WTC11 (cell line): ENCODE measurements around the gene OCLN. TPM values are rescaled to one million over a fixed set of nuclear protein-coding genes. Genes with fewer than 3 reads are reported as not detected.

ENCODE experiments used
- CREB1 ChIP-seq: sonication (generic); formaldehyde crosslinking; IDR thresholded peaks from 2 replicates; pipeline ENCODE4 v1.8.0; 2023; ENCODE audit warnings: mild to moderate bottlenecking, missing genetic modification reagents
- ELF4 ChIP-seq: sonication (generic); formaldehyde crosslinking; IDR thresholded peaks from 2 replicates; pipeline ENCODE4 v1.8.1; 2022; ENCODE audit warnings: low read depth, mild to moderate bottlenecking, moderate library complexity, missing genetic modification reagents
- GTF2I ChIP-seq: fragments of 250-450 bp; sonication (Bioruptor Pico); conservative IDR thresholded peaks from 2 replicates; pipeline ENCODE4 v1.4.0; 2021; ENCODE audit warnings: mild to moderate bottlenecking
- KAT7 ChIP-seq: sonication (generic); formaldehyde crosslinking; IDR thresholded peaks from 2 replicates; pipeline ENCODE4 v1.8.1; 2023; ENCODE audit warnings: missing genetic modification reagents, mild to moderate bottlenecking, borderline replicate concordance
- PRRX2 ChIP-seq: fragments of 250-450 bp; sonication (Bioruptor Pico); IDR thresholded peaks from 2 replicates; pipeline ENCODE4 v1.8.0; 2021; ENCODE audit warnings: mild to moderate bottlenecking
- SP1 ChIP-seq: sonication (generic); formaldehyde crosslinking; conservative IDR thresholded peaks from 2 replicates; pipeline ENCODE4 v1.8.1; 2022; ENCODE audit warnings: missing genetic modification reagents
- TCF7 ChIP-seq: sonication (generic); formaldehyde crosslinking; IDR thresholded peaks from 2 replicates; pipeline ENCODE4 v1.8.0; 2022; ENCODE audit warnings: mild to moderate bottlenecking, low read depth, missing genetic modification reagents, moderate library complexity
- TP53 ChIP-seq: sonication (generic); formaldehyde crosslinking; IDR thresholded peaks from 2 replicates; pipeline ENCODE4 v1.8.1; 2023; ENCODE audit warnings: mild to moderate bottlenecking, missing genetic modification reagents
- ZBTB21 ChIP-seq: sonication (generic); formaldehyde crosslinking; IDR thresholded peaks from 2 replicates; pipeline ENCODE4 v1.8.1; 2023; ENCODE audit warnings: mild to moderate bottlenecking, missing genetic modification reagents, borderline replicate concordance
- ZNF138 ChIP-seq: sonication (generic); formaldehyde crosslinking; conservative IDR thresholded peaks from 2 replicates; pipeline ENCODE4 v1.8.1; 2022; ENCODE audit warnings: mild to moderate bottlenecking, moderate library complexity, missing genetic modification reagents
- ZNF396 ChIP-seq: fragments of 250-450 bp; sonication (Bioruptor Pico); IDR thresholded peaks from 2 replicates; pipeline ENCODE4 v1.8.0; 2021; ENCODE audit warnings: mild to moderate bottlenecking, moderate library complexity, borderline replicate concordance
- ZNF416 ChIP-seq: fragments of 250-450 bp; sonication (Bioruptor Pico); IDR thresholded peaks from 2 replicates; pipeline ENCODE4 v1.9.0; 2021; ENCODE audit warnings: mild to moderate bottlenecking, inconsistent platforms
- ZNF423 ChIP-seq: fragments of 250-450 bp; sonication (Bioruptor Pico); IDR thresholded peaks from 2 replicates; pipeline ENCODE4 v2.1.2; 2022; ENCODE audit warnings: mild to moderate bottlenecking, moderate library complexity
- ZNF671 ChIP-seq: fragments of 250-450 bp; sonication (Bioruptor Pico); IDR thresholded peaks from 2 replicates; pipeline ENCODE4 v1.8.0; 2021; ENCODE audit warnings: mild to moderate bottlenecking
- total RNA-seq: library from RNA; stranded (reverse); gene quantifications from 3 replicates; pipeline ENCODE4 v1.2.3, GENCODE V29; 2021
- TF ChIP-seq, protein P1 (sequence below): sonication (generic); formaldehyde crosslinking; IDR thresholded peaks from 2 replicates; pipeline ENCODE4 v1.8.0; 2023; ENCODE audit warnings: missing genetic modification reagents
- TF ChIP-seq, protein P2 (sequence below): sonication (generic); formaldehyde crosslinking; IDR thresholded peaks from 2 replicates; pipeline ENCODE4 v1.8.1; 2022; ENCODE audit warnings: missing genetic modification reagents, borderline replicate concordance
- TF ChIP-seq, protein P3 (sequence below): sonication (generic); formaldehyde crosslinking; IDR thresholded peaks from 2 replicates; pipeline ENCODE4 v1.8.0; 2023; ENCODE audit warnings: missing genetic modification reagents, mild to moderate bottlenecking, borderline replicate concordance
- TF ChIP-seq, protein P4 (sequence below): fragments of 250-450 bp; sonication (Bioruptor Pico); IDR thresholded peaks from 2 replicates; pipeline ENCODE4 v1.9.0; 2021; ENCODE audit warnings: mild to moderate bottlenecking
- TF ChIP-seq, protein P5 (sequence below): sonication (generic); formaldehyde crosslinking; IDR thresholded peaks from 2 replicates; pipeline ENCODE4 v1.8.0; 2022; ENCODE audit warnings: mild to moderate bottlenecking, missing genetic modification reagents
- TF ChIP-seq, protein P6 (sequence below): fragments of 250-450 bp; sonication (Bioruptor Pico); IDR thresholded peaks from 2 replicates; pipeline ENCODE4 v1.8.0; 2021; ENCODE audit warnings: mild to moderate bottlenecking
- TF ChIP-seq, protein P7 (sequence below): sonication (generic); formaldehyde crosslinking; IDR thresholded peaks from 2 replicates; pipeline ENCODE4 v1.8.1; 2023; ENCODE audit warnings: mild to moderate bottlenecking, missing genetic modification reagents
- TF ChIP-seq, protein P8 (sequence below): sonication (generic); formaldehyde crosslinking; conservative IDR thresholded peaks from 2 replicates; pipeline ENCODE4 v1.8.1; 2022; ENCODE audit warnings: mild to moderate bottlenecking, missing genetic modification reagents
- TF ChIP-seq, protein P9 (sequence below): fragments of 250-450 bp; sonication (Bioruptor Pico); IDR thresholded peaks from 2 replicates; pipeline ENCODE4 v2.1.2; 2022; ENCODE audit warnings: mild to moderate bottlenecking, moderate library complexity

OCLN gene
- total RNA-seq, 1 experiment from 2014 or later, result 58.3 TPM

DNA sequence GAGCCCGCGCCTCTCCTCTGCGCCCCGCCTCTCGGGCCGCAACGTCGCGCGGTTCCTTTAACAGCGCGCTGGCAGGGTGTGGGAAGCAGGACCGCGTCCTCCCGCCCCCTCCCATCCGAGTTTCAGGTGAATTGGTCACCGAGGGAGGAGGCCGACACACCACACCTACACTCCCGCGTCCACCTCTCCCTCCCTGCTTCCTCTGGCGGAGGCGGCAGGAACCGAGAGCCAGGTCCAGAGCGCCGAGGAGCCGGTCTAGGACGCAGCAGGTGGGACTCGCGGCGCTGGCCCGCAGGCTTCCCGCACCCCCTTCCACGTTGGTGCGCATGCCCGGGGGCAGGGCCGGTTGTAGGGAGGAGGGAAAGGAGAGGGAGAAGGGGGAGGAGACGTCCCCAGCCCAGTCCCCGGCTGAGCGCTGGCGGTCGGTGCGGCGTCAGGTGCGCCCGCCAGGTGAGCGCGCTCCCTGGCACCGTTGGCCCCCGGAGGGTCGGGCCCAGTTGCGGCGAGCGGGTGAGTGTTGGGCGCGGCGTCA is at the start of gene OCLN (continued):
- TF ChIP-seq ZNF671 (CRISPR knock-in tag) (no peak), SP1 (CRISPR knock-in tag) (0 out of 2 replicates have a peak, but pooled peaks have one; percentile 33), ZNF396 (CRISPR knock-in tag) (no peak), PRRX2 (no peak), ZBTB21 (CRISPR knock-in tag) (peak; percentile 62; the same call in 1 of the 2 replicates), TP53 (CRISPR knock-in tag) (no peak; the same call in 1 of the 2 replicates), CREB1 (CRISPR knock-in tag) (no peak), ZNF423 (peak; percentile 24; the same call in 1 of the 2 replicates), ZNF416 (CRISPR knock-in tag) (no peak), GTF2I (CRISPR knock-in tag) (no peak), ZNF138 (CRISPR knock-in tag) (no peak), KAT7 (peak; percentile 80), ELF4 (CRISPR knock-in tag) (no peak), TCF7 (CRISPR knock-in tag) (no peak)
- TF ChIP-seq, protein P1, sequence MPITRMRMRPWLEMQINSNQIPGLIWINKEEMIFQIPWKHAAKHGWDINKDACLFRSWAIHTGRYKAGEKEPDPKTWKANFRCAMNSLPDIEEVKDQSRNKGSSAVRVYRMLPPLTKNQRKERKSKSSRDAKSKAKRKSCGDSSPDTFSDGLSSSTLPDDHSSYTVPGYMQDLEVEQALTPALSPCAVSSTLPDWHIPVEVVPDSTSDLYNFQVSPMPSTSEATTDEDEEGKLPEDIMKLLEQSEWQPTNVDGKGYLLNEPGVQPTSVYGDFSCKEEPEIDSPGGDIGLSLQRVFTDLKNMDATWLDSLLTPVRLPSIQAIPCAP (CRISPR knock-in tag), result no peak; the same call in 1 of the 2 replicates
- TF ChIP-seq, protein P2, sequence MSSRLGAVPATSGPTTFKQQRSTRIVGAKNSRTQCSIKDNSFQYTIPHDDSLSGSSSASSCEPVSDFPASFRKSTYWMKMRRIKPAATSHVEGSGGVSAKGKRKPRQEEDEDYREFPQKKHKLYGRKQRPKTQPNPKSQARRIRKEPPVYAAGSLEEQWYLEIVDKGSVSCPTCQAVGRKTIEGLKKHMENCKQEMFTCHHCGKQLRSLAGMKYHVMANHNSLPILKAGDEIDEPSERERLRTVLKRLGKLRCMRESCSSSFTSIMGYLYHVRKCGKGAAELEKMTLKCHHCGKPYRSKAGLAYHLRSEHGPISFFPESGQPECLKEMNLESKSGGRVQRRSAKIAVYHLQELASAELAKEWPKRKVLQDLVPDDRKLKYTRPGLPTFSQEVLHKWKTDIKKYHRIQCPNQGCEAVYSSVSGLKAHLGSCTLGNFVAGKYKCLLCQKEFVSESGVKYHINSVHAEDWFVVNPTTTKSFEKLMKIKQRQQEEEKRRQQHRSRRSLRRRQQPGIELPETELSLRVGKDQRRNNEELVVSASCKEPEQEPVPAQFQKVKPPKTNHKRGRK (CRISPR knock-in tag), result no peak
- TF ChIP-seq, protein P3, sequence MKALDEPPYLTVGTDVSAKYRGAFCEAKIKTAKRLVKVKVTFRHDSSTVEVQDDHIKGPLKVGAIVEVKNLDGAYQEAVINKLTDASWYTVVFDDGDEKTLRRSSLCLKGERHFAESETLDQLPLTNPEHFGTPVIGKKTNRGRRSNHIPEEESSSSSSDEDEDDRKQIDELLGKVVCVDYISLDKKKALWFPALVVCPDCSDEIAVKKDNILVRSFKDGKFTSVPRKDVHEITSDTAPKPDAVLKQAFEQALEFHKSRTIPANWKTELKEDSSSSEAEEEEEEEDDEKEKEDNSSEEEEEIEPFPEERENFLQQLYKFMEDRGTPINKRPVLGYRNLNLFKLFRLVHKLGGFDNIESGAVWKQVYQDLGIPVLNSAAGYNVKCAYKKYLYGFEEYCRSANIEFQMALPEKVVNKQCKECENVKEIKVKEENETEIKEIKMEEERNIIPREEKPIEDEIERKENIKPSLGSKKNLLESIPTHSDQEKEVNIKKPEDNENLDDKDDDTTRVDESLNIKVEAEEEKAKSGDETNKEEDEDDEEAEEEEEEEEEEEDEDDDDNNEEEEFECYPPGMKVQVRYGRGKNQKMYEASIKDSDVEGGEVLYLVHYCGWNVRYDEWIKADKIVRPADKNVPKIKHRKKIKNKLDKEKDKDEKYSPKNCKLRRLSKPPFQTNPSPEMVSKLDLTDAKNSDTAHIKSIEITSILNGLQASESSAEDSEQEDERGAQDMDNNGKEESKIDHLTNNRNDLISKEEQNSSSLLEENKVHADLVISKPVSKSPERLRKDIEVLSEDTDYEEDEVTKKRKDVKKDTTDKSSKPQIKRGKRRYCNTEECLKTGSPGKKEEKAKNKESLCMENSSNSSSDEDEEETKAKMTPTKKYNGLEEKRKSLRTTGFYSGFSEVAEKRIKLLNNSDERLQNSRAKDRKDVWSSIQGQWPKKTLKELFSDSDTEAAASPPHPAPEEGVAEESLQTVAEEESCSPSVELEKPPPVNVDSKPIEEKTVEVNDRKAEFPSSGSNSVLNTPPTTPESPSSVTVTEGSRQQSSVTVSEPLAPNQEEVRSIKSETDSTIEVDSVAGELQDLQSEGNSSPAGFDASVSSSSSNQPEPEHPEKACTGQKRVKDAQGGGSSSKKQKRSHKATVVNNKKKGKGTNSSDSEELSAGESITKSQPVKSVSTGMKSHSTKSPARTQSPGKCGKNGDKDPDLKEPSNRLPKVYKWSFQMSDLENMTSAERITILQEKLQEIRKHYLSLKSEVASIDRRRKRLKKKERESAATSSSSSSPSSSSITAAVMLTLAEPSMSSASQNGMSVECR (CRISPR knock-in tag), result peak; percentile 77; the same call in 1 of the 2 replicates
- TF ChIP-seq, protein P4, sequence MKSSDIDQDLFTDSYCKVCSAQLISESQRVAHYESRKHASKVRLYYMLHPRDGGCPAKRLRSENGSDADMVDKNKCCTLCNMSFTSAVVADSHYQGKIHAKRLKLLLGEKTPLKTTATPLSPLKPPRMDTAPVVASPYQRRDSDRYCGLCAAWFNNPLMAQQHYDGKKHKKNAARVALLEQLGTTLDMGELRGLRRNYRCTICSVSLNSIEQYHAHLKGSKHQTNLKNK, result no peak
- TF ChIP-seq, protein P5, sequence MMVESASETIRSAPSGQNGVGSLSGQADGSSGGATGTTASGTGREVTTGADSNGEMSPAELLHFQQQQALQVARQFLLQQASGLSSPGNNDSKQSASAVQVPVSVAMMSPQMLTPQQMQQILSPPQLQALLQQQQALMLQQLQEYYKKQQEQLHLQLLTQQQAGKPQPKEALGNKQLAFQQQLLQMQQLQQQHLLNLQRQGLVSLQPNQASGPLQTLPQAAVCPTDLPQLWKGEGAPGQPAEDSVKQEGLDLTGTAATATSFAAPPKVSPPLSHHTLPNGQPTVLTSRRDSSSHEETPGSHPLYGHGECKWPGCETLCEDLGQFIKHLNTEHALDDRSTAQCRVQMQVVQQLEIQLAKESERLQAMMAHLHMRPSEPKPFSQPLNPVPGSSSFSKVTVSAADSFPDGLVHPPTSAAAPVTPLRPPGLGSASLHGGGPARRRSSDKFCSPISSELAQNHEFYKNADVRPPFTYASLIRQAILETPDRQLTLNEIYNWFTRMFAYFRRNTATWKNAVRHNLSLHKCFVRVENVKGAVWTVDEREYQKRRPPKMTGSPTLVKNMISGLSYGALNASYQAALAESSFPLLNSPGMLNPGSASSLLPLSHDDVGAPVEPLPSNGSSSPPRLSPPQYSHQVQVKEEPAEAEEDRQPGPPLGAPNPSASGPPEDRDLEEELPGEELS (CRISPR knock-in tag), result peak; percentile 93
- TF ChIP-seq, protein P6, sequence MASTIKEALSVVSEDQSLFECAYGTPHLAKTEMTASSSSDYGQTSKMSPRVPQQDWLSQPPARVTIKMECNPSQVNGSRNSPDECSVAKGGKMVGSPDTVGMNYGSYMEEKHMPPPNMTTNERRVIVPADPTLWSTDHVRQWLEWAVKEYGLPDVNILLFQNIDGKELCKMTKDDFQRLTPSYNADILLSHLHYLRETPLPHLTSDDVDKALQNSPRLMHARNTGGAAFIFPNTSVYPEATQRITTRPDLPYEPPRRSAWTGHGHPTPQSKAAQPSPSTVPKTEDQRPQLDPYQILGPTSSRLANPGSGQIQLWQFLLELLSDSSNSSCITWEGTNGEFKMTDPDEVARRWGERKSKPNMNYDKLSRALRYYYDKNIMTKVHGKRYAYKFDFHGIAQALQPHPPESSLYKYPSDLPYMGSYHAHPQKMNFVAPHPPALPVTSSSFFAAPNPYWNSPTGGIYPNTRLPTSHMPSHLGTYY (CRISPR knock-in tag), result no peak
- TF ChIP-seq, protein P7, sequence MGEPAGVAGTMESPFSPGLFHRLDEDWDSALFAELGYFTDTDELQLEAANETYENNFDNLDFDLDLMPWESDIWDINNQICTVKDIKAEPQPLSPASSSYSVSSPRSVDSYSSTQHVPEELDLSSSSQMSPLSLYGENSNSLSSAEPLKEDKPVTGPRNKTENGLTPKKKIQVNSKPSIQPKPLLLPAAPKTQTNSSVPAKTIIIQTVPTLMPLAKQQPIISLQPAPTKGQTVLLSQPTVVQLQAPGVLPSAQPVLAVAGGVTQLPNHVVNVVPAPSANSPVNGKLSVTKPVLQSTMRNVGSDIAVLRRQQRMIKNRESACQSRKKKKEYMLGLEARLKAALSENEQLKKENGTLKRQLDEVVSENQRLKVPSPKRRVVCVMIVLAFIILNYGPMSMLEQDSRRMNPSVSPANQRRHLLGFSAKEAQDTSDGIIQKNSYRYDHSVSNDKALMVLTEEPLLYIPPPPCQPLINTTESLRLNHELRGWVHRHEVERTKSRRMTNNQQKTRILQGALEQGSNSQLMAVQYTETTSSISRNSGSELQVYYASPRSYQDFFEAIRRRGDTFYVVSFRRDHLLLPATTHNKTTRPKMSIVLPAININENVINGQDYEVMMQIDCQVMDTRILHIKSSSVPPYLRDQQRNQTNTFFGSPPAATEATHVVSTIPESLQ (CRISPR knock-in tag), result no peak
- TF ChIP-seq, protein P8, sequence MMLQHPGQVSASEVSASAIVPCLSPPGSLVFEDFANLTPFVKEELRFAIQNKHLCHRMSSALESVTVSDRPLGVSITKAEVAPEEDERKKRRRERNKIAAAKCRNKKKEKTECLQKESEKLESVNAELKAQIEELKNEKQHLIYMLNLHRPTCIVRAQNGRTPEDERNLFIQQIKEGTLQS, result no peak
- TF ChIP-seq, protein P9, sequence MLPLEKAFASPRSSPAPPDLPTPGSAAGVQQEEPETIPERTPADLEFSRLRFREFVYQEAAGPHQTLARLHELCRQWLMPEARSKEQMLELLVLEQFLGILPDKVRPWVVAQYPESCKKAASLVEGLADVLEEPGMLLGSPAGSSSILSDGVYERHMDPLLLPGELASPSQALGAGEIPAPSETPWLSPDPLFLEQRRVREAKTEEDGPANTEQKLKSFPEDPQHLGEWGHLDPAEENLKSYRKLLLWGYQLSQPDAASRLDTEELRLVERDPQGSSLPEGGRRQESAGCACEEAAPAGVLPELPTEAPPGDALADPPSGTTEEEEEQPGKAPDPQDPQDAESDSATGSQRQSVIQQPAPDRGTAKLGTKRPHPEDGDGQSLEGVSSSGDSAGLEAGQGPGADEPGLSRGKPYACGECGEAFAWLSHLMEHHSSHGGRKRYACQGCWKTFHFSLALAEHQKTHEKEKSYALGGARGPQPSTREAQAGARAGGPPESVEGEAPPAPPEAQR (CRISPR knock-in tag), result no peak
